GM12875 (cell line): ENCODE results near the gene CYP27C1.
"Not testable (repeated sequence)": the region's sequence is repeated elsewhere in the genome, so short reads cannot be mapped to it uniquely, and the experiment has no call there.

Experiments
- H3K4me3 ChIP-seq: one replicate; pipeline ENCODE4 v1.5.1; 2011; ENCODE audit warnings: low read depth, low read length, control low read depth
- CTCF ChIP-seq: IDR thresholded peaks from 2 replicates; pipeline ENCODE4 v1.5.1; 2011; ENCODE audit warnings: low read depth, mild to moderate bottlenecking, control low read depth, inconsistent platforms, low read length, moderate library complexity, borderline replicate concordance; ENCODE audit not compliant: insufficient read depth

Gene CYP27C1

GRCh38 chr2:127254386-127254981 is 34.4 kb upstream of the CYP27C1 start:
- TF ChIP-seq CTCF: no peak

DNA sequence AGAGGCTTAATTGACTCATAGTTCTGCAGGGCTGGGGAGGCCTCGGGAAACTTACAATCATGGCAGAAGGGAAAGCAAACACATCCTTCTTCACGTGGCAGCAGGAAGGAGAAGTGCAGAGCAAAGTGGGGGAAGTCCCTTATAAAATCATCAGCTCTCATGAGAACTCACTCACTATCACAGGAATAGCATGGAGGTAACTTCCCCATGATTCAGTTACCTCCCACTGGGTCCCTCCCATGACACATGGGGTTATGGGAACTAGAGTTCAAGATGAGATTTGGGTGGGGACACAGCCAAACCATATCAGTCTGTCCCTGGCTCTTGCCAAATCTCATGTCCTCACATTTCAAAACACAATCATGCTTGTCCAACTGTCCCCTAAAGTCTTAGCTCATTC is 21.1 kb upstream of the CYP27C1 start:
- not testable (repeated sequence) for H3K4me3 ChIP-seq

More at GRCh38 chr2:127254386-127254981, 34.4 kb upstream of the CYP27C1 start:
- H3K4me3 ChIP-seq: no peak overlapping the region

GRCh38 chr2:127239395-127239794 is 19.3 kb upstream of the CYP27C1 start:
- no peak for TF ChIP-seq CTCF
- H3K4me3 ChIP-seq: no peak overlapping the region

- not testable (repeated sequence) for H3K4me3 ChIP-seq
Observed at GRCh38 chr2:127237768-127238167, 17.7 kb upstream of the CYP27C1 start.

GRCh38 chr2:127235082-127235702 is 15.1 kb upstream of the CYP27C1 start:
- TF ChIP-seq CTCF: no peak
- no peak overlapping the region for H3K4me3 ChIP-seq

GRCh38 chr2:127233710-127234109 is 13.6 kb upstream of the CYP27C1 start:
- TF ChIP-seq CTCF: no peak
- H3K4me3 ChIP-seq: no peak overlapping the region

GRCh38 chr2:127231130-127231865 is 11.2 kb upstream of the CYP27C1 start:
- no peak for TF ChIP-seq CTCF
- H3K4me3 ChIP-seq: no peak overlapping the region

- no peak for TF ChIP-seq CTCF
- H3K4me3 ChIP-seq: no peak overlapping the region
Observed at GRCh38 chr2:127229555-127229954, 9.5 kb upstream of the CYP27C1 start.
